NAMALWA (cell line): ENCODE results near the gene CAPZA1.
A peak's percentile ranks its signal among the peaks of the same experiment; 100 is the strongest.
"Not testable (repeated sequence)": the region's sequence is repeated elsewhere in the genome, so short reads cannot be mapped to it uniquely, and the experiment has no call there.

Source experiments
- DNase-seq: peaks from one replicate; pipeline ENCODE4 v3.0.0-alpha.2; 2015; ENCODE audit warnings: low spot score

The CAPZA1 gene

GRCh38 chr1:112619518-112620376 lies at the start of gene CAPZA1:
Gene CAPZA1, plus strand, starts transcription at chr1:112619832. Its CDS starts 13 bp downstream, at chr1:112619845.
- DNase-seq: peak; percentile 94

- DNase-seq: no peak
These were observed 44.4 kb upstream of the CAPZA1 start for GRCh38 chr1:112575154-112575804.

- DNase-seq: no peak
These were observed 43.4 kb upstream of the CAPZA1 start for GRCh38 chr1:112576240-112576639.

DNA sequence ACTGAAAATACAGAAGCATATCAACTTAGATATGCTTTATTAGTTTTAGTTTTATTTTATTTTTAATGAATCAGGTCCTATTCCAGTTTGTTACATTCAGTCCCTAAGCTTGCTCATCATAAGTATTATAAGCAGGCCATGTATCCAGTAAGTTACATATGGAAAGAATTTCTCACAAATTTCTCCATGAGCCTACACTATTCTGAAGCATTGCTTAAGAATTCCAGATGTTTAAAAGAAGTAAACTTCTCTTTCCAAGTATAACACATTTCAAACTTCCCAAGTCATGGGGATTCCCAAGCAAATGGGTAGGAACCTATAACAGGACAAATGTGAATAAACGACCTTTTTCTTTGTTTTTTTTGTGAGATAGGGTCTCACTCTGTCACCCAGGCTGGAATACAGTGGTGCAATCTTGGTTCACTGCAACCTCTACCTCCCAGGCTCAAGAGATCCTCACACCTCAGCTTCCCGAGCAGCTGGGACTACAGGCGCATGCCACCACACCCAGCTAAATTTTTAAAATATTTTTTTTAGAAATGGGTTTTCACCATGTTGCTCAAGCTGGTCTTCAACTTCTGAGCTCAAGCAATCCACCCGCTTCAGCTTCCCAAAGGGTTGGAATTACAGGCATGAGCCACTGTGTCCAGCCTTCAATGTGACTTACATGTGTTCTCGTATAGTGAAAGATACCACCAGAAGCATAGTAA lies 39.7 kb upstream of the CAPZA1 start:
- DNase-seq: no peak

DNA sequence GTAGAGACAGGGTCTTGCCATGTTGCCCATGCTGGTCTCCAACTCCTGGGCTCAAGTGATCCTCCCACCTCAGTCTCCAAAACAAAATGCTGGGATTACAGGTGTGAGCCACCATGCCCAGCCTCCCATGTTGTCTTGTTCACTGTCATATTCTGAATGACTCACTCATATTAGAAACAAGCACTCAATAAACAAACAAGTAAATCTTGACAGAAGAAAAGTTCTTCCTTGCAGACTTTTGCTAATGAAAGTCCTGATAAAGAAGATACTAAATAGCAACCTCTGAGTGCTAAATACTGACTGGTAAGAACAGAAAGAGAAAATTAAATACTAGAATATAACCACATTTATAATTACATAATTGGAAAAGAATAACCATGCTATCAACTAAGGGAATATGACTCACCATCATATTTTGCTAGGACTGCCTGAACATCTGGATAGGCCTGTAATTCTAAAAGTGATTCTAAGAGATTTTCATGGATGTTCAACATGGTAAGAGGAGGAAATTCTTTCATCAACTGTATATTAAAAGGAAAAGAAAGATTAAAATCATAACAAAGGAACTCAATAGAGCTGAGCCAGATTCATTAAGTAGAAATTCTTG lies 37.9 kb upstream of the CAPZA1 start:
- no peak for DNase-seq

DNA sequence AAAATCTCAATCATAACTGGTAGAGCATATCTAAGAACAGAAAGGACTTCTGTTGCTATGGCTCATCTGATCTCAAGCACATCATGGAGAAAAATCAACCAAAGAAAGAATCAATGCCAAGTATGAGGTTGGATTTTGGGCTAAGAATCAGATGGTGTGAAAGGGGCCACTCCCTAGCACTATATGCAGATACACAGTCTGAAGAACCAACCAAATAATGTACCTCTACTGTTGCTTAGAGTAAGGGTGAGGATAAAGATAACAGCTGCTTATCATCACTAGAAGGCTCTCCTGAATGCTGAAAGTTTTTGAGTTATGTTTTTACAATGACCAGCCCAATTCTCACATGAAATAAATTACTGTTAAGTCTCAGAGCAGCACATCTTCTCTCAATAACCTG lies 36.3 kb upstream of the CAPZA1 start:
- DNase-seq: no peak

- no peak for DNase-seq
These were observed 29.9 kb upstream of the CAPZA1 start for GRCh38 chr1:112589766-112590165.

GRCh38 chr1:112594208-112594876 lies 25.3 kb upstream of the CAPZA1 start:
- DNase-seq: no peak

DNA sequence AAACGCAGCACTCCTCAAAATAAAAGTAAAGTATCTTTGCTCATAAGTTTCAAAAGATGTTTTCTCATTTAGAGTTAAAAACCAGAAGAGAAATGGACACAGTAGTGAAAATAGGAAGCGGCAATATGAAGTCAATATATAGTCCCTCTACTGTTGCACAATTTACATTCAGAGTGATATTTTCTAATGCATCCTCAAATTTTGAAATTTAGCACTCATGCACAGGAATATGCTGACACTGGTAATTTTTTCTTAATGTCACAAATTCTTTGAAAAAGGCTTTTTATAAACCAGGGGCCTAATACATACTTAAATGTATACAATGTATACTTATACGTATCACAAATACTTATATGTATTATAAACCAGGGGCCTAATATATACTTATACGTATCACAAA lies 20.2 kb upstream of the CAPZA1 start:
- no peak for DNase-seq

- no peak for DNase-seq
These were observed 16.6 kb upstream of the CAPZA1 start for GRCh38 chr1:112603012-112603411.

- DNase-seq: no peak
These were observed 16.1 kb upstream of the CAPZA1 start for GRCh38 chr1:112603541-112603940.

DNA sequence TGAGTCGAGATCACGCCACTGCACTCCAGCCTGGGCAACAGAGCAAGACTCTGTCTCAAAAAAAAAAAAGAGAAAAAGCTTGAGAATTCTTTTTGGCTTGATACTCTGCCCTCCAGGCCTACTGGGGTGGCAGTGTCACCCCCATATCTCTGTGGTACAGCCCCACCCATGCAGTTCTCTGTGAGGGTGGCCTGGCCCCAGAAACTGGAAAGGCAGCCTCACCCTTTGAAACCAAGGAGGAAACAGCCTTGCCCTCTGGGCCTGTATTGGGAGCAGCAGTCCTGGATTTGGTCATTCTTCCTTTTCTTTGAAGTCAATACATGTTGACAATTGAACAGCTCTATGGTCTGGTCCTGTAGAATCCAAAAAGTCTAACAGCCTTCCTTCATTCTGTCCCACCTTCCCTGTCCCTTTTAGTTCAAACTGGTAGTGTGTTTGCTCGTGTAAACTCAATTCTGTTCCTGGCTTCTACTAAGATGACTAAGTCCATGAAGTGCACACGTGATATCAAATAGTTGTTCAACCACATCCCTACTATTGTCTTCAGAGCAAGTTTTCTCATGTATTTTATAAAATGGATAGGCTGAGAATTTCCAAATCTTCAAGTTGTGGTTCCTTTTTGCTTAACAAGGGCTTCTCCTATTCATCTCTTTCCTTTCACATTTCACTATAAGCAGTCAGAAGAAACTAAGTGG lies 13.9 kb upstream of the CAPZA1 start:
- no peak for DNase-seq

- DNase-seq: peak; percentile 76
These were observed 5.1 kb upstream of the CAPZA1 start for GRCh38 chr1:112614460-112615065.

- DNase-seq: peak; percentile 72
These were observed 1.4 kb upstream of the CAPZA1 start for GRCh38 chr1:112618114-112618720.

GRCh38 chr1:112618721-112619517 lies 713 bp upstream of the CAPZA1 start, which contains the start of gene ST7L:
Gene ST7L, minus strand, starts transcription at chr1:112619141. Its CDS starts 28 bp downstream, at chr1:112619113.
- DNase-seq: peak; percentile 80

- no peak for DNase-seq
These were observed 704 bp downstream of the CAPZA1 start for GRCh38 chr1:112620377-112620695.

DNA sequence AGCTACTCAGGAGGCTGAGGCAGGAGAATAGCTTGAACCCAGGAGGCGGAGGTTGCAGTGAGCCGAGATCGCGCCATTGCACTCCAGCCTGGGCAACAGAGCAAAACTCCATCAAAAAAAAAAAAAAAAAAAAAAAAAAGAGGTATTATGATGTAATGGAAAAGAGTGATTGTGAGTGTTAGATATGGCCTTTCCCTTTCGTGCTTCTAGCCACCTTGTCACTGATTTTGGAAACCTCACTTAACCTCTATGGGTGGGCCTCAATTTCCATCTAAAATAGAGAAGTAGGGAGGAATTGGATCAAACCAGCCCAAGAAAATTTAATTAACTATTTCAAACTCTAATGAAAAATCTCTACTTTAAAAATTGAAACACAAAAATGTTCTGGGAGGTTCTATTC lies 4.9 kb downstream of the CAPZA1 start:
- DNase-seq: not testable (repeated sequence)

GRCh38 chr1:112625696-112626095 lies 6.1 kb downstream of the CAPZA1 start:
- DNase-seq: no peak

DNA sequence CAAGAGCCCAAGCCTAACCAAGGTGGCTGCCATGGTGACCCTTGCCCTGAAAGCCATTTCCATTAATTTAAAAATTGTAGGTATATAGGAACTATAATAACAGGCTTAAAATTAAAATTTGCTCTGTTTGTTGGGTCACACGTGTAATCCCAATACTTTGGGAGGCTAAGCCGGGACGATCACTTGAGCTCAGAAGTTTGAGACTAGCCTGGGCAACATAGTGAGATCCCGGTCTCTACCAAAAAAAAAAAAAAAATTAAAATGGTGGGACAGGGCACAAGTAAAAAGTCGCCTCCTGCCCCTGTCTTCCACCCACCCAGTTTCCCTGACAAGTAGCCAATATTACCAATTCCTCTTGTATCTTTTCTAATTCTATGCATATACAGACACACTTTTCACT lies 6.6 kb downstream of the CAPZA1 start:
- DNase-seq: no peak

DNA sequence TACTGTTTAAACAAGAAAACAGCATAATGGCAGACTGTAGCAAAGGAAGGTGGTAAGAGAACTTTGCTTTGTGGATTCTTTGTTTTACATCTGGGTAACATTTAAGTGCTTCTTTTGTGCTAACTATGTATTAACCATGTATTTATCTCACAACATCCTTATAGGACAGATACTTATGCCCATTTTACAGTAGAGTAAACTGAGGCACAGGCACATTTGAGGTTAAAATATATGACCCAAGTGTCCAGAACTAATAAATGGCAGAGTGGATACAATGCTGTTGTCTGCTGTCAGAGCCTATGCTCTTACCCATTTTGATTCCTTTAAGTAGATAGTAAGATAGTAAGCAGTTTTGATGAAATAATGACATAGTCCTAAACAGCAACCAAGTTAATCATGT lies 7.3 kb downstream of the CAPZA1 start:
- no peak for DNase-seq
